Testis (tissue), 5 donors: Measurements from ENCODE around the gene ENPP6. TPM values are rescaled to one million over a fixed set of nuclear protein-coding genes. Genes with fewer than 3 reads are reported as not detected.

ENCODE experiments used
- DNase-seq: peaks from one replicate; pipeline ENCODE4 v3.0.0-alpha.2; 2019
- H3K27ac ChIP-seq, 2 donors: fragments of 200-600 bp; sonication (generic); one replicate each; pipeline ENCODE4 v1.5.1; 2019
- H3K27me3 ChIP-seq: fragments of 200-600 bp; sonication (generic); one replicate; pipeline ENCODE4 v1.5.1; 2019
- H3K36me3 ChIP-seq: fragments of 200-600 bp; sonication (generic); one replicate; pipeline ENCODE4 v1.5.1; 2017; ENCODE audit warnings: low read depth; ENCODE audit errors: missing control alignments
- H3K4me1 ChIP-seq: fragments of 200-600 bp; sonication (generic); one replicate; pipeline ENCODE4 v1.5.1; 2019
- H3K4me3 ChIP-seq, 2 donors: fragments of 200-600 bp; sonication (generic); one replicate each; pipeline ENCODE4 v1.5.1; 2017 to 2019
- H3K9me3 ChIP-seq: fragments of 200-600 bp; sonication (generic); one replicate; pipeline ENCODE4 v1.5.1; 2017
- POLR2A ChIP-seq: fragments of 450-650 bp; IDR thresholded peaks from one replicate; pipeline ENCODE4 v1.6.1; 2017; ENCODE audit warnings: antibody characterized with exemption, mild to moderate bottlenecking, moderate library complexity
- WGBS, 2 donors: methylation state at CpG; one replicate each; pipeline ENCODE4 v1.1.5; 2018; 5-methylcytosine and 5-hydroxymethylcytosine counted together
- intact Hi-C: fragments of 100-400 bp; cut with DNase I; formaldehyde crosslinking; loops from one replicate; pipeline ENCODE4 v1.15.1; 2023; ENCODE audit warnings: low total_unique reads
- long read RNA-seq, 2 donors: transcript quantifications; one replicate each; lab custom pipeline, GENCODE V29; 2026
- polyA plus RNA-seq: library from polyadenylated mRNA; stranded (reverse); fragments of 350-450 nt; fragmentation: Illumina TruSeq; extraction: RNeasy Lipid Tissue Mini Kit (QIAGEN cat#74804); gene quantifications from one replicate; pipeline ENCODE4 v1.2.3, GENCODE V29; 2014; ENCODE audit warnings: low read depth, low replicate concordance; ENCODE audit not compliant: insufficient read depth
- total RNA-seq, 2 donors: library from RNA; depleted of rRNA; stranded (reverse); fragments of >200 nt; gene quantifications; one replicate each; pipeline ENCODE4 v1.2.3, GENCODE V29; 2016
- TF ChIP-seq, protein P1 (sequence below), 3 experiments: fragments of 450-650 bp in 2 of 3; fragments of 200-600 bp in 1 of 3; sonication (generic) in 1 of 3; IDR thresholded peaks; one replicate each; pipeline ENCODE4 v1.5.1; 2016 to 2019; ENCODE audit warnings: antibody characterized with exemption in 3 of 3, mild to moderate bottlenecking in 2 of 3, moderate library complexity in 1 of 3

Gene ENPP6
- 1 to 10 TPM; 2.0 to 3.5 TPM for total RNA-seq
- 4.9 TPM for polyA plus RNA-seq
- long read RNA-seq, donor 1, partial matches to known transcripts, result 0 of 2 reads
- long read RNA-seq, donor 1, other reads (novel, unspliced or antisense), result 0 of 2 reads
- long read RNA-seq, donor 2, partial matches to known transcripts, result 0 of 3 reads
- long read RNA-seq, donor 2, other reads (novel, unspliced or antisense), result 0 of 3 reads

DNA sequence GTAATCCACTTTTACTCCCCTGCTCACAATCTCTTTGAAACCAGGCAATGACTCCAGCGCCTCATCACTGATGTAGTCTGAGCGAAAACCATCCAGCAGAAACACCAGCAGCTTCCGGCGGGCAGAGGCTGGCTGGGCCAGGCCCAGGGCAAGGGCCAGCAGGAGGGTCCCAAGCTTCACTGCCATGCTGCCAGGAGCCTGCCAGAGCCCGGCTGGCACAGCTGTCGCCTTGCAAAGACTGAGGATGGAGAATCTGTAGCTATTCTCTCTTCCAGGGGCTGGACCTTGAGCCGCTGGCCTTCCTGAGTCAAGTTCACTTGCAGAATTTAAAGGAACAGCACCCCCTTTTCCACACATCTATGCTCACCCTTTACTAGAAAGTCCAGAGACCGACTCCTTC, at the start of gene ENPP6:
Gene ENPP6 (minus strand): TSS at position 240 of the 400 bp plus-strand sequence. CDS start 54 bp downstream, at position 186.
- Histone ChIP-seq H3K4me1 (no peaks in the 10 kb centered on the region), H3K27ac (peak within 1 kb of the TSS; percentile 4 to 61), H3K36me3 (no peaks in the 10 kb centered on the region), H3K27me3 (no peaks in the 10 kb centered on the region), H3K9me3 (no peaks in the 10 kb centered on the region), H3K4me3 (no peak within 1 kb of the TSS)
- no peak for TF ChIP-seq POLR2A
- TF ChIP-seq, protein P1, sequence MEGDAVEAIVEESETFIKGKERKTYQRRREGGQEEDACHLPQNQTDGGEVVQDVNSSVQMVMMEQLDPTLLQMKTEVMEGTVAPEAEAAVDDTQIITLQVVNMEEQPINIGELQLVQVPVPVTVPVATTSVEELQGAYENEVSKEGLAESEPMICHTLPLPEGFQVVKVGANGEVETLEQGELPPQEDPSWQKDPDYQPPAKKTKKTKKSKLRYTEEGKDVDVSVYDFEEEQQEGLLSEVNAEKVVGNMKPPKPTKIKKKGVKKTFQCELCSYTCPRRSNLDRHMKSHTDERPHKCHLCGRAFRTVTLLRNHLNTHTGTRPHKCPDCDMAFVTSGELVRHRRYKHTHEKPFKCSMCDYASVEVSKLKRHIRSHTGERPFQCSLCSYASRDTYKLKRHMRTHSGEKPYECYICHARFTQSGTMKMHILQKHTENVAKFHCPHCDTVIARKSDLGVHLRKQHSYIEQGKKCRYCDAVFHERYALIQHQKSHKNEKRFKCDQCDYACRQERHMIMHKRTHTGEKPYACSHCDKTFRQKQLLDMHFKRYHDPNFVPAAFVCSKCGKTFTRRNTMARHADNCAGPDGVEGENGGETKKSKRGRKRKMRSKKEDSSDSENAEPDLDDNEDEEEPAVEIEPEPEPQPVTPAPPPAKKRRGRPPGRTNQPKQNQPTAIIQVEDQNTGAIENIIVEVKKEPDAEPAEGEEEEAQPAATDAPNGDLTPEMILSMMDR (IDR thresholded peaks at IDR 0.05), result no peak
- WGBS, 2 donors, result 43 to 60% methylated on average over 8 of the region's 8 CpGs
- no peak for DNase-seq
- intact Hi-C loops, result no loop called here

DNA sequence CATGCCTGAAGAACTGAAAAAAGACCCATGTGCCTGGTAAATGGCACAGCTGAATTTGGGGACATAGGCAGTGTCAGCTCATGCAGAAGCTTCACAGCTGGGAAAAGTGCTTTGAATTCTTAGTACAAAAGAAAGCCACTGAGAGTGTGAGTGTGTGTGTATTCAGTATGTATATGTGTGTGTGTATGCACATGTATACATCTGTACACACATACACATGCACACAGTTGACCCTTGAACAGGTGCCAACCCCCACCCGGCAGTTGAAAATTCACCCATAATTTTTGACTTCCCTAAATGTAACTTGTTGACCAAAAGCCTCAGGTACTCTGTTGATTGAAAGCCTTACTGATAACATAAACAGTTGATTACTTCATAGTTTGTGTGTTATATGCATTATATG, 49.5 kb upstream of the ENPP6 start:
- no peaks in the 10 kb centered on the region for H3K9me3 ChIP-seq
- H3K27ac ChIP-seq, result no peak overlapping the region
- intact Hi-C loops, result no loop called here
- peaks cover 10% of the 10 kb centered on the region for H3K4me1 ChIP-seq
- no peak for TF ChIP-seq POLR2A
- TF ChIP-seq, protein P1 (IDR thresholded peaks at IDR 0.05), result no peak
- H3K36me3 ChIP-seq, result no peaks in the 10 kb centered on the region
- DNase-seq, result no peak
- no peaks in the 10 kb centered on the region for H3K27me3 ChIP-seq
- WGBS, 2 donors, result 78 to 93% methylated on average over 1 of the region's 1 CpG
- no peak overlapping the region for H3K4me3 ChIP-seq

DNA sequence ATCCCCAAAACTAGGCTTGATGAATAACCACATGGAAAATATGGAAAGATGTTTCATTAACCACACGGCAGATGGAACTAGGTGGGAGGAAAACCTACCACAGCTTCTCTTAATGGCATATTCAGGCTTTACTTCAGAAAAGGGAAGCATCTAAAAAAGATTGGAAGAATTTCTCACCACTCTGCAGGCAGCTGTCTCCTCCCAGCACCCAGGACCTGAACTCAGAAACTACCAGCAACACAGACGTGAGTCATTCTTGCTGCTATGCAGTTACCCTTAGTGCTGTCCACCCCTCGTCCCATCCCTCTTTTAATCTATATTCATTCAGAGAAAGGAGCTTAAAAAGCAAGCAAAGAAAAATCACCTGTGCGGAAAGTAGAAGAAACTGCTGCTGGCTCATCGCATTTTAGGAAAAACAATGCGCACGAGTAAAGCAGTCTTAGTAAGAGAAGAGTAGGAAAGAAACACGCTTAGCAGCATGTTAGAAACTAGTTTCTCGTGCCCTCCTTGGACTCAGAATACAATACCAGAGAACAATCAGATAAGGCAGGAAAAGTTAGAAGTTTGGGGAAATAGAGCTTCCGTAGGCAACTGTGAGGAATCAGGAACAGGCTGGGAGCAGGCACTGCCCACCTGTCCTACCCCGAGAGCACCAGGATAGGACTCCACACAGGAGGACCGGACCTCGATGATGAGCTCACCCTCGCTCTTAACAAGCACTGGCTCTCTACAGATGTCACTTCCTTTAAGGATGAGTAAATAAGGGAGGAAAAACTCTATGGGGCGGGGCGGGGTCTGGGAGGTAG, 48.1 kb upstream of the ENPP6 start:
- Histone ChIP-seq H3K9me3 (no peaks in the 10 kb centered on the region), H3K27ac (no peak overlapping the region), H3K4me3 (no peak overlapping the region), H3K27me3 (no peaks in the 10 kb centered on the region), H3K4me1 (peaks cover 4% of the 10 kb centered on the region), H3K36me3 (no peaks in the 10 kb centered on the region)
- DNase-seq, result no peak
- TF ChIP-seq, protein P1 (IDR thresholded peaks at IDR 0.05), result no peak
- no peak for TF ChIP-seq POLR2A
- 52 to 65% methylated on average over 16 of the region's 16 CpGs for WGBS, 2 donors
- intact Hi-C loops, result no loop called here

DNA sequence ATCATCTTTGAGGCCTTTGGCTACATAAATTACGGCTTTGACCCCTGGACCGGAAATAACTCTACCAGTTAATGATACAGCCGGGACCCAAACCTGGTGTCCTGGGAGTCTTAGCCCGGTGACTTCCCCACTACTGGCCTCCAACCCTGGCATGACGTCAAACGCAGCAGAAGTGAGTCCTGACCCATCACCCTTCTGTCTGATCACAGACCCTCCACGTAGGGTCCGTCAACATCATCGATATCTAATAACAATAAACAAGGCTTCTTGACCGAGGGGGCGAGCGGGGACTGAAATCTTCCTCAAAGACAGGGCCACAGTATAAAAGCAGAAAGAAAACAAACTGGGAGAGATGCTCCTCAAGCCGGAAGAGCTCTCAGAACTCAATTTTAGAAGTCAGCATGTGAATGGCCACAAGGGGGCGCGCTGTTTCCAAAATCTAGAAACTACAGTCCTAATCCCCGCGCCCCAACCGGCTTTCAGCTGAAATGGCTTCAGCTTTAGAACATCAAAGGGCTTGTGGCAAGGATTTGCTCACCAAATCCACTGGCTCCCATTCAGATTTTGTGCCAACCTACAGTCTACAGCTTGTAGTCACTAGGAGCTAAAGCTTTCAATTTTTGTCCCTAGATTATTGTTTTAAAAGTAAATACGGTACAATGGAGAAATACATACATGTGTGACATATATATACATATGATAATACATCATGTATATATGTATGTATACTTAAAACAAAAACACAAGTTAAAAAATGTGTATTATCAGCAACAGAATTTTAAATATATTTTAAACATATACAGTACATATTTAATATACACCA, 46.4 kb upstream of the ENPP6 start:
- no peaks in the 10 kb centered on the region for H3K27me3 ChIP-seq
- no peaks in the 10 kb centered on the region for H3K36me3 ChIP-seq
- H3K4me3 ChIP-seq, result no peak overlapping the region
- peaks cover 5% of the 10 kb centered on the region for H3K4me1 ChIP-seq
- intact Hi-C loops, result no loop called here
- H3K27ac ChIP-seq, result no peak overlapping the region
- no peaks in the 10 kb centered on the region for H3K9me3 ChIP-seq
- WGBS, 2 donors, result 15 to 17% methylated on average over 19 of the region's 19 CpGs
- no peak for TF ChIP-seq POLR2A
- TF ChIP-seq, protein P1 (IDR thresholded peaks at IDR 0.05), result peak; percentile 92 to 98 (median 94)
- DNase-seq, result peak; percentile 98
